Activated naive CD4-positive, alpha-beta T cell treated with anti-CD3 and anti-CD28 coated beads, Interleukin-2, amount 50 U/mL, for 24 hours (primary cell): ENCODE data around the gene ZNF324.
"Not testable (repeated sequence)": the region's sequence is repeated elsewhere in the genome, so short reads cannot be mapped to it uniquely, and the experiment has no call there.

ENCODE experiments used
- H3K27ac Mint-ChIP-seq: one replicate; pipeline ENCODE4 v1.8.0; 2021; ENCODE audit warnings: mild to moderate bottlenecking, mixed read lengths
- H3K27me3 Mint-ChIP-seq: one replicate; pipeline ENCODE4 v1.8.0; 2021; ENCODE audit warnings: mixed read lengths
- H3K36me3 Mint-ChIP-seq: one replicate; pipeline ENCODE4 v1.8.0; 2021; ENCODE audit warnings: mixed read lengths
- H3K4me1 Mint-ChIP-seq: one replicate; pipeline ENCODE4 v1.8.0; 2021; ENCODE audit warnings: mixed read lengths
- H3K4me3 Mint-ChIP-seq: one replicate; pipeline ENCODE4 v1.8.0; 2021; ENCODE audit warnings: mild to moderate bottlenecking, mixed read lengths
- H3K9me3 Mint-ChIP-seq: one replicate; pipeline ENCODE4 v1.8.0; 2021; ENCODE audit warnings: mixed read lengths

The ZNF324 gene

GRCh38 chr19:58466089-58466759 lies 656 bp upstream of the ZNF324 start:
- no peaks in the 10 kb centered on the region for H3K36me3 Mint-ChIP-seq
- H3K27me3 Mint-ChIP-seq, result no peaks in the 10 kb centered on the region
- H3K4me1 Mint-ChIP-seq, result peaks cover 18% of the 10 kb centered on the region
- H3K27ac Mint-ChIP-seq, result no peak overlapping the region
- no peaks in the 10 kb centered on the region for H3K9me3 Mint-ChIP-seq
- peak overlapping the region; percentile 91 for H3K4me3 Mint-ChIP-seq

GRCh38 chr19:58468216-58468839 lies 1.4 kb downstream of the ZNF324 start:
- Mint-ChIP-seq H3K4me3 (peak overlapping the region; percentile 91), H3K9me3 (no peaks in the 10 kb centered on the region), H3K36me3 (no peaks in the 10 kb centered on the region), H3K27me3 (no peaks in the 10 kb centered on the region), H3K4me1 (peaks cover 18% of the 10 kb centered on the region), H3K27ac (peak overlapping the region; percentile 23)

GRCh38 chr19:58469241-58470013 lies 2.5 kb downstream of the ZNF324 start:
- peaks cover 19% of the 10 kb centered on the region for H3K4me1 Mint-ChIP-seq
- no peak overlapping the region for H3K27ac Mint-ChIP-seq
- peak overlapping the region; percentile 91 for H3K4me3 Mint-ChIP-seq
- no peaks in the 10 kb centered on the region for H3K36me3 Mint-ChIP-seq
- H3K9me3 Mint-ChIP-seq, result no peaks in the 10 kb centered on the region
- no peaks in the 10 kb centered on the region for H3K27me3 Mint-ChIP-seq

- peaks cover 26% of the 10 kb centered on the region for H3K4me1 Mint-ChIP-seq
- not testable (repeated sequence) for H3K27ac Mint-ChIP-seq, H3K4me3 Mint-ChIP-seq, H3K36me3 Mint-ChIP-seq, H3K27me3 Mint-ChIP-seq, H3K9me3 Mint-ChIP-seq
These were observed 4.1 kb downstream of the ZNF324 start for GRCh38 chr19:58470837-58471543.

GRCh38 chr19:58471736-58472135 lies 4.9 kb downstream of the ZNF324 start:
- H3K36me3 Mint-ChIP-seq, result no peaks in the 10 kb centered on the region
- H3K27me3 Mint-ChIP-seq, result no peaks in the 10 kb centered on the region
- no peak overlapping the region for H3K27ac Mint-ChIP-seq
- peaks cover 28% of the 10 kb centered on the region for H3K4me1 Mint-ChIP-seq
- no peak overlapping the region for H3K4me3 Mint-ChIP-seq
- no peaks in the 10 kb centered on the region for H3K9me3 Mint-ChIP-seq

- H3K36me3 Mint-ChIP-seq, result no peaks in the 10 kb centered on the region
- H3K9me3 Mint-ChIP-seq, result no peaks in the 10 kb centered on the region
- no peak overlapping the region for H3K4me3 Mint-ChIP-seq
- no peak overlapping the region for H3K27ac Mint-ChIP-seq
- no peaks in the 10 kb centered on the region for H3K27me3 Mint-ChIP-seq
- H3K4me1 Mint-ChIP-seq, result peaks cover 19% of the 10 kb centered on the region
These were observed 6.9 kb downstream of the ZNF324 start for GRCh38 chr19:58473775-58474174.

- Mint-ChIP-seq H3K27ac (no peak overlapping the region), H3K4me1 (peaks cover 15% of the 10 kb centered on the region), H3K27me3 (no peaks in the 10 kb centered on the region), H3K4me3 (no peak overlapping the region), H3K9me3 (no peaks in the 10 kb centered on the region), H3K36me3 (no peaks in the 10 kb centered on the region)
These were observed 7.6 kb downstream of the ZNF324 start for GRCh38 chr19:58474291-58474996.

- H3K36me3 Mint-ChIP-seq, result no peaks in the 10 kb centered on the region
- no peaks in the 10 kb centered on the region for H3K9me3 Mint-ChIP-seq
- peak overlapping the region; percentile 93 for H3K4me3 Mint-ChIP-seq
These were observed 8.3 kb downstream of the ZNF324 start for GRCh38 chr19:58474997-58475713.

GRCh38 chr19:58475714-58476497 lies 9.0 kb downstream of the ZNF324 start, which contains the start of gene ZNF446:
TSS of gene ZNF446 (plus strand) at chr19:58476352. CDS start at chr19:58477219, 867 bp downstream.
- Mint-ChIP-seq H3K27ac (peak within 1 kb of the TSS; percentile 95), H3K36me3 (no peaks in the 10 kb centered on the region), H3K27me3 (no peaks in the 10 kb centered on the region), H3K9me3 (no peaks in the 10 kb centered on the region), H3K4me1 (peaks cover 15% of the 10 kb centered on the region), H3K4me3 (peak within 1 kb of the TSS; percentile 93)

More at GRCh38 chr19:58474997-58475713, 8.3 kb downstream of the ZNF324 start:
- no peaks in the 10 kb centered on the region for H3K27me3 Mint-ChIP-seq
- H3K4me1 Mint-ChIP-seq, result peaks cover 15% of the 10 kb centered on the region
- H3K27ac Mint-ChIP-seq, result no peak overlapping the region

- no peaks in the 10 kb centered on the region for H3K36me3 Mint-ChIP-seq
- peak overlapping the region; percentile 93 for H3K4me3 Mint-ChIP-seq
- no peaks in the 10 kb centered on the region for H3K9me3 Mint-ChIP-seq
- peak overlapping the region; percentile 95 for H3K27ac Mint-ChIP-seq
- H3K4me1 Mint-ChIP-seq, result peaks cover 15% of the 10 kb centered on the region
- no peaks in the 10 kb centered on the region for H3K27me3 Mint-ChIP-seq
These were observed 9.7 kb downstream of the ZNF324 start for GRCh38 chr19:58476498-58477015.

- H3K27ac Mint-ChIP-seq, result peak overlapping the region; percentile 95
- H3K4me3 Mint-ChIP-seq, result peak overlapping the region; percentile 93
- no peaks in the 10 kb centered on the region for H3K27me3 Mint-ChIP-seq
- H3K9me3 Mint-ChIP-seq, result no peaks in the 10 kb centered on the region
- H3K4me1 Mint-ChIP-seq, result peaks cover 15% of the 10 kb centered on the region
- peaks cover 1% of the 10 kb centered on the region for H3K36me3 Mint-ChIP-seq
These were observed 10.2 kb downstream of the ZNF324 start for GRCh38 chr19:58477130-58477529.

- Mint-ChIP-seq H3K27me3 (no peaks in the 10 kb centered on the region), H3K4me3 (peak overlapping the region; percentile 11), H3K27ac (no peak overlapping the region), H3K4me1 (peaks cover 15% of the 10 kb centered on the region), H3K36me3 (peaks cover 3% of the 10 kb centered on the region), H3K9me3 (no peaks in the 10 kb centered on the region)
These were observed 11.0 kb downstream of the ZNF324 start for GRCh38 chr19:58477871-58478270.

- no peaks in the 10 kb centered on the region for H3K9me3 Mint-ChIP-seq
- no peak overlapping the region for H3K4me3 Mint-ChIP-seq
- H3K27ac Mint-ChIP-seq, result no peak overlapping the region
These were observed 12.4 kb downstream of the ZNF324 start for GRCh38 chr19:58479303-58479702.

More at GRCh38 chr19:58479303-58479702, 12.4 kb downstream of the ZNF324 start:
- H3K36me3 Mint-ChIP-seq, result peaks cover 5% of the 10 kb centered on the region
- no peaks in the 10 kb centered on the region for H3K27me3 Mint-ChIP-seq
- H3K4me1 Mint-ChIP-seq, result peaks cover 15% of the 10 kb centered on the region
